ENCODE measurements around the gene DPH6. TPM values are rescaled to one million over a fixed set of nuclear protein-coding genes. Genes with fewer than 3 reads are reported as not detected.

Gene DPH6
- total RNA-seq, 4 donors from 2014 or later = 17.0 to 41.3 (median 26.0) TPM

DNA sequence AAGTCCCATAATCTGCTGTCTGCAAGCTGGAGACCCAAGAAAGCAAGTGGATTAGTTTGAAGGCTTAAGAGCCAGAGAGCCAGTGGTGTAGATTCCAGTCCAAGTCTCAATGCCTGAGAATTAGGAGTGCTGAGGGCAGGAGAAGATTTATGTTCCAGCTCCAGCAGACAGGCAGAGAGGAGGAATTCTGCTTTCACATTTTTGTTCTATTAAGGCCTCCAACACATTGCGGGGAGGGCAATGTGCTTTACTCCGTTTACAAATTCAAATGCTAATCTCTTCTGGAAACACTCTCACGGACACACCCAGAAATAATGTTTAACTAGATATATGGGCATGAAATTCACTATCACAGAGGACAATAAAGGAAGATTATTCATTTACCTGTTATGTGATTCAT, 54.0 kb downstream of the DPH6 start:
- H3K4me1 ChIP-seq = peaks cover 0 to 4% (median 0%) of the 10 kb centered on the region in 4 donors
- peaks cover 0 to 10% (median 3%) of the 10 kb centered on the region in 4 donors for H3K9me3 ChIP-seq
- DNase-seq = no peak
- no peak overlapping the region for H3K4me3 ChIP-seq
- no peak for TF ChIP-seq POLR2A (IDR thresholded peaks at IDR 0.05)
- TF ChIP-seq, protein P1, sequence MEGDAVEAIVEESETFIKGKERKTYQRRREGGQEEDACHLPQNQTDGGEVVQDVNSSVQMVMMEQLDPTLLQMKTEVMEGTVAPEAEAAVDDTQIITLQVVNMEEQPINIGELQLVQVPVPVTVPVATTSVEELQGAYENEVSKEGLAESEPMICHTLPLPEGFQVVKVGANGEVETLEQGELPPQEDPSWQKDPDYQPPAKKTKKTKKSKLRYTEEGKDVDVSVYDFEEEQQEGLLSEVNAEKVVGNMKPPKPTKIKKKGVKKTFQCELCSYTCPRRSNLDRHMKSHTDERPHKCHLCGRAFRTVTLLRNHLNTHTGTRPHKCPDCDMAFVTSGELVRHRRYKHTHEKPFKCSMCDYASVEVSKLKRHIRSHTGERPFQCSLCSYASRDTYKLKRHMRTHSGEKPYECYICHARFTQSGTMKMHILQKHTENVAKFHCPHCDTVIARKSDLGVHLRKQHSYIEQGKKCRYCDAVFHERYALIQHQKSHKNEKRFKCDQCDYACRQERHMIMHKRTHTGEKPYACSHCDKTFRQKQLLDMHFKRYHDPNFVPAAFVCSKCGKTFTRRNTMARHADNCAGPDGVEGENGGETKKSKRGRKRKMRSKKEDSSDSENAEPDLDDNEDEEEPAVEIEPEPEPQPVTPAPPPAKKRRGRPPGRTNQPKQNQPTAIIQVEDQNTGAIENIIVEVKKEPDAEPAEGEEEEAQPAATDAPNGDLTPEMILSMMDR (IDR thresholded peaks at IDR 0.05) = no peak
- no peaks in the 10 kb centered on the region for H3K27me3 ChIP-seq
- H3K36me3 ChIP-seq = no peaks in the 10 kb centered on the region
- peak overlapping the region in 2 of 4 donors; percentile 26 to 77 for H3K27ac ChIP-seq

DNA sequence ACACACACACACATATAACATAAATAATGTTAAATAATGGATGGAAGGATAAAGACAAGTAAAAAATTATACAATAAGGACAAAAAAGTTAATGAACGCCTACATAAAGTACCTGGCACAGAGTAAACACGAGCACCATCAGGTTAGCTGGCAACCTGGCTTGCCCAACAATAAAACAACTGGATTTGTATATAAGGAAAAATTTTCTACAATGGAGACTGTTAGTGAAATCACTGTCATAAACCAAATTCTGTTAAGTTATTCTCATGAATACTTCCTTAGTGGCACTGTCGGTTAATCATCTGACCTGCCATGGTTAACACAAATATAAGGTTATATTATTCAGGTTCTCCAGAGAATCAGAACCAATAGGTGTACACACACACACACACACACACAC, 54.8 kb downstream of the DPH6 start:
- TF ChIP-seq POLR2A (IDR thresholded peaks at IDR 0.05) = no peak
- TF ChIP-seq, protein P1 (IDR thresholded peaks at IDR 0.05) = no peak
- no peak overlapping the region for H3K27ac ChIP-seq
- no peak for DNase-seq
- H3K27me3 ChIP-seq = no peaks in the 10 kb centered on the region
- no peak overlapping the region for H3K4me3 ChIP-seq
- no peaks in the 10 kb centered on the region for H3K36me3 ChIP-seq
- peaks cover 0 to 13% (median 3%) of the 10 kb centered on the region in 4 donors for H3K9me3 ChIP-seq
- peaks cover 0 to 4% (median 0%) of the 10 kb centered on the region in 4 donors for H3K4me1 ChIP-seq

DNA sequence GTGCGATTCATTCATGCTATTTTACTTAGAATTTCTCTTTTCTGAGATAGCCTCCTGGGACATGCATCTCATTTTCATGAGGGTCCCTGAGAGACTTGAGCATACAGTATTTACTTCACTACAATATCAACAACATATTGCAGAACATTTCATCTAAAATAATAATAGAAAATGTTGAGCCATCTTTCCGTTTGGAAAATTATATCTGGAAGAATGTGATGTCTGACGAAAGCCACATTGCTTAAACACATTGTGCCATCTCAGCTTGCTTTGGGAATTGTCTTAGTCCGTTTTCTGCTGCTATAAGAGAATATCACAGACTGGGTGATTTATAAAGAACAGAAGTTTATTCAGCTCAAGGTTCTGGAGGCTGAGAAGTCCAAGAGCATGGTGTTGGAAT, 55.5 kb downstream of the DPH6 start:
- Histone ChIP-seq H3K27me3 (no peaks in the 10 kb centered on the region), H3K4me1 (peaks cover 0 to 4% (median 0%) of the 10 kb centered on the region in 4 donors), H3K27ac (no peak overlapping the region), H3K9me3 (peaks cover 0 to 13% (median 3%) of the 10 kb centered on the region in 4 donors), H3K4me3 (no peak overlapping the region), H3K36me3 (no peaks in the 10 kb centered on the region)
- DNase-seq = no peak
- TF ChIP-seq POLR2A (IDR thresholded peaks at IDR 0.05) = no peak
- TF ChIP-seq, protein P1 (IDR thresholded peaks at IDR 0.05) = no peak

DNA sequence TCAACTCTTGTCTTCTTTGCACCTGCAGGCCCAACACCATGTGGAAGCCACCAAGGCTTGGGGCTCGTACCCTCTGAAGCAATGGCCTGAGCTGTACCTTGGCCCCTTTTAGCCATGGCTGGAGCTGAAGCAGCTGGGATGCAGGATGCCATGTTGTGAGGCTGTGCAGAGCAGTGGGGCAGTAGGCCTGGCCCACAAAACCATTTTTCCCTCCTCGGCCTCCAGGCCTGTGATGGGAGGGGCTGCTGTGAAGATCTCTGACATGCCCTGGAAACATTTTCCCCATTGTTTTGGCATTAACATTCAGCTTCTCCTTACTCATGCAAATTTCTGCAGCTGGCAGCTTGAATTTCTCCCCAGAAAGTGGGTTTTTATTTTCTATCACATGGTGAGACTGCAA, 58.5 kb downstream of the DPH6 start:
- Histone ChIP-seq H3K4me3 (no peak overlapping the region), H3K36me3 (no peaks in the 10 kb centered on the region), H3K27ac (no peak overlapping the region), H3K9me3 (peaks cover 0 to 13% (median 3%) of the 10 kb centered on the region in 4 donors), H3K4me1 (no peaks in the 10 kb centered on the region), H3K27me3 (no peaks in the 10 kb centered on the region)
- TF ChIP-seq POLR2A (IDR thresholded peaks at IDR 0.05) = no peak
- TF ChIP-seq, protein P1 (IDR thresholded peaks at IDR 0.05) = no peak
- DNase-seq = no peak

DNA sequence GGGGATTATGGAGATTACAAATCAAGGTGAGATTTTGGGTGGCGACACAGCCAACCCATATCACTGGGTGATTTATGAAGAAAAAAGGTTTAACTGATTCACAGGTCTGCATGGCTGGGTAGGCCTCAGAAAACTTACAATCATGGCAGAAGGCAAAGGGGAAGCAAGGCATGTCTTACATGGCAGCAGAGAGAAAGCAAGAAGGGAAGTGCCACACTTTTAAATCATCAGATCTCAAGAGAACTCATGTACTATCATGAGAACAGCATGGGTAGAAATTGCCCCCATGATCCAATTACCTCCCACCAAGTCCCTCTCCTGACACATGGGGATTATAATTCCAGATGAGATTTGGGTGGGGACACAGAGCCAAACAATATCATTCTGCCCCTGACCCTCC, 59.7 kb downstream of the DPH6 start:
- H3K36me3 ChIP-seq = no peaks in the 10 kb centered on the region
- peaks cover 0 to 13% (median 3%) of the 10 kb centered on the region in 4 donors for H3K9me3 ChIP-seq
- no peaks in the 10 kb centered on the region for H3K27me3 ChIP-seq
- H3K4me3 ChIP-seq = no peak overlapping the region
- no peak for TF ChIP-seq POLR2A (IDR thresholded peaks at IDR 0.05)
- TF ChIP-seq, protein P1 (IDR thresholded peaks at IDR 0.05) = no peak
- DNase-seq = no peak
- H3K27ac ChIP-seq = no peak overlapping the region
- H3K4me1 ChIP-seq = no peaks in the 10 kb centered on the region

DNA sequence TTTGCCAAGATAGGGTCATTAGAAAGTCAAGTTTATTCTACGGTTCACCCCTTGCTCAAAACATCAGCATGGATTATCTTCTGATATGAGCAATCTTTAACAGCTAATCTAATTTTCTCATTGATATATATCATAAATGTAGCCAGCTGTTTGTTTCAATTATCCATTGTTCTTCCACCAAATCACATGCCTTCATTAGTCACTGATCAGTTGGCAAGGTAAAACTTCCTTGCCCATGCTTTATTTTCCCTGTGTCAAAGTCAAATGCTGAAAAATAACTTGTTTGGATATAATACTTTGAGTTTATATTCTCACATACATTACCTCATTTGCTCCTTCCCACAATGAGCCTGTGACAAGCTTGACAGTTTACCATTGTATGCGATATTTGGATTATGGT, 60.6 kb downstream of the DPH6 start:
- no peak for DNase-seq
- Histone ChIP-seq H3K9me3 (peaks cover 0 to 13% (median 3%) of the 10 kb centered on the region in 4 donors), H3K27me3 (no peaks in the 10 kb centered on the region), H3K4me1 (no peaks in the 10 kb centered on the region), H3K27ac (no peak overlapping the region), H3K36me3 (no peaks in the 10 kb centered on the region), H3K4me3 (no peak overlapping the region)
- TF ChIP-seq POLR2A (IDR thresholded peaks at IDR 0.05) = no peak
- TF ChIP-seq, protein P1 (IDR thresholded peaks at IDR 0.05) = no peak

Measured in Peyer's patch (tissue), 4 donors.